ENCODE results near the gene C2CD4D. TPM values are rescaled to one million over a fixed set of nuclear protein-coding genes. Genes with fewer than 3 reads are reported as not detected.

The C2CD4D gene
- total and polyA plus RNA-seq, 2 of the 13 experiments (the other 11 are each of a cell fraction or from before 2014, with no cell fraction given), result not detected

GRCh38 chr1:151790071-151790939 lies 49.3 kb downstream of the C2CD4D start, which contains the start of gene TDRKH (continued):
- TF ChIP-seq NONO (IDR thresholded peaks at IDR 0.05) (no peak), NONO (CRISPR knock-in tag; conservative IDR thresholded peaks at IDR 0.05) (peak; percentile 92), CBX5 (CRISPR knock-in tag; IDR thresholded peaks at IDR 0.05; ENCODE audit: borderline replicate concordance) (no peak), ZUFSP (CRISPR knock-in tag; IDR thresholded peaks at IDR 0.05; ENCODE audit: borderline replicate concordance) (no peak), ZNF83 (CRISPR knock-in tag; IDR thresholded peaks at IDR 0.05; ENCODE audit: borderline replicate concordance) (peak; percentile 89; the same call in 1 of the 2 replicates), SMAD3 (CRISPR knock-in tag; IDR thresholded peaks at IDR 0.05) (0 out of 2 replicates have a peak, but pooled peaks have one; percentile 21), WIZ (CRISPR knock-in tag; IDR thresholded peaks at IDR 0.05) (peak; percentile 85), ZNF563 (CRISPR knock-in tag; IDR thresholded peaks at IDR 0.05) (peak; percentile 72; the same call in 1 of the 2 replicates), THAP11 (CRISPR knock-in tag; IDR thresholded peaks at IDR 0.05) (peak; percentile 60), DNMT1 (CRISPR knock-in tag; IDR thresholded peaks at IDR 0.05) (peak; percentile 63; the same call in 1 of the 2 replicates), ZBTB7B (CRISPR knock-in tag; IDR thresholded peaks at IDR 0.05) (0 out of 2 replicates have a peak, but pooled peaks have one; percentile 18), MTA1 (CRISPR knock-in tag; IDR thresholded peaks at IDR 0.05; ENCODE audit: borderline replicate concordance) (peak; percentile 51; the same call in 1 of the 2 replicates), ZXDC (CRISPR knock-in tag; IDR thresholded peaks at IDR 0.05) (0 out of 2 replicates have a peak, but pooled peaks have one; percentile 26), HDAC6 (IDR thresholded peaks at IDR 0.05; ENCODE audit: low read depth, low read length) (no peak), GTF2F1 (IDR thresholded peaks at IDR 0.05; ENCODE audit: low read length) (no peak), MYPOP (CRISPR knock-in tag; IDR thresholded peaks at IDR 0.05) (peak; percentile 79), ZNF850 (CRISPR knock-in tag; conservative IDR thresholded peaks at IDR 0.05) (no peak), ZNF556 (CRISPR knock-in tag; IDR thresholded peaks at IDR 0.05; ENCODE audit: borderline replicate concordance) (no peak; the same call in 1 of the 2 replicates), ZNF75D (CRISPR knock-in tag; IDR thresholded peaks at IDR 0.05; ENCODE audit: borderline replicate concordance) (no peak), ARID3A (IDR thresholded peaks at IDR 0.05; ENCODE audit: low read depth, low read length) (no peak), ZNF180 (CRISPR knock-in tag; IDR thresholded peaks at IDR 0.05; ENCODE audit: borderline replicate concordance, low read depth) (no peak), FOXA1 (IDR thresholded peaks at IDR 0.05) (no peak), FOXA1 (CRISPR knock-in tag; IDR thresholded peaks at IDR 0.05) (peak; percentile 19; the same call in 1 of the 2 replicates)

Measured in HepG2 (cell line).